ENCODE measurements around the gene DDT. TPM values are rescaled to one million over a fixed set of nuclear protein-coding genes. Genes with fewer than 3 reads are reported as not detected.

Gene DDT
- polyA plus RNA-seq, 2 of the 4 experiments (the other 2 are of a cell fraction), result 119 to 173 TPM

GRCh38 chr22:23925020-23925606 is 49.1 kb downstream of the DDT start:
- Histone ChIP-seq H3K4me2 (no peak overlapping the region), H3K4me3 (no peak overlapping the region), H3K4me1 (peaks cover 14% of the 10 kb centered on the region; the same call in 2 of the 3 replicates), H3K27ac (no peak overlapping the region), H3K9me3 (peaks cover 13% of the 10 kb centered on the region; the same call in 2 of the 3 replicates)
- ATAC-seq (no peak), DNase-seq (ENCODE audit: low read depth in 1 of 2, low spot score in 1 of 2) (no peak), FAIRE-seq (no peak)
- WGBS (ENCODE audit: missing lambda C conversion rate), result 72% methylated on average over 4 of the region's 6 CpGs
- TF ChIP-seq ATOH8 (CRISPR knock-in tag; IDR thresholded peaks at IDR 0.05; ENCODE audit: low read depth) (no peak), SMC3 (IDR thresholded peaks at IDR 0.05) (no peak), REST (IDR thresholded peaks at IDR 0.05) (no peak), HEYL (CRISPR knock-in tag; IDR thresholded peaks at IDR 0.05) (no peak), NFE2L2 (conservative IDR thresholded peaks at IDR 0.05; ENCODE audit: low read length) (no peak), EP300 (IDR thresholded peaks at IDR 0.05) (no peak), BHLHE40 (IDR thresholded peaks at IDR 0.05; ENCODE audit: low read depth, low read length) (no peak), KDM5A (IDR thresholded peaks at IDR 0.05) (no peak), RNF2 (IDR thresholded peaks at IDR 0.05; ENCODE audit: borderline replicate concordance, low read depth) (no peak), CTCF (IDR thresholded peaks at IDR 0.05) (no peak), MAFK (IDR thresholded peaks at IDR 0.05; ENCODE audit: partially characterized antibody) (no peak), TP53 (CRISPR knock-in tag; IDR thresholded peaks at IDR 0.05) (no peak), SREBF2 (IDR thresholded peaks at IDR 0.05) (no peak)
- ChIA-PET POLR2A (no interaction called here), CTCF (interaction anchor here (1.0 kb wide), 1 partner anchor 38 kb away, joined by 3 read pairs; no protein-coding TSS in a partner anchor)

- POLR2A ChIA-PET, result no interaction called here
- ATAC-seq, result no peak
Measured at GRCh38 chr22:23922921-23923320, 51.3 kb downstream of the DDT start.

More at GRCh38 chr22:23922921-23923320, 51.3 kb downstream of the DDT start:
- Histone ChIP-seq H3K9me3 (peaks cover 13% of the 10 kb centered on the region; the same call in 2 of the 3 replicates), H3K27ac (no peak overlapping the region), H3K4me3 (no peak overlapping the region), H3K4me1 (peaks cover 20% of the 10 kb centered on the region; the same call in 2 of the 3 replicates), H3K4me2 (no peak overlapping the region)
- 50% methylated on average over 2 of the region's 2 CpGs for WGBS (ENCODE audit: missing lambda C conversion rate)
- CTCF ChIA-PET, result interaction anchor here (1.3 kb wide), 1 partner anchor 10 kb away, joined by 3 read pairs; no protein-coding TSS in a partner anchor
- TF ChIP-seq MYC (IDR thresholded peaks at IDR 0.05; ENCODE audit: borderline replicate concordance, low read length), result no peak
- TF ChIP-seq EHMT2 (IDR thresholded peaks at IDR 0.05; ENCODE audit: low read depth), result no peak
- TF ChIP-seq FOSB (CRISPR knock-in tag; IDR thresholded peaks at IDR 0.05), result no peak
- no peak for TF ChIP-seq FOSL2 (IDR thresholded peaks at IDR 0.05)
- TF ChIP-seq FOSL2 (CRISPR knock-in tag; IDR thresholded peaks at IDR 0.05), result no peak
- TF ChIP-seq TP53 (CRISPR knock-in tag; IDR thresholded peaks at IDR 0.05), result no peak
- TF ChIP-seq RARB (CRISPR knock-in tag; IDR thresholded peaks at IDR 0.05), result no peak
- no peak for TF ChIP-seq NR3C1 (IDR thresholded peaks at IDR 0.05)
- no peak for TF ChIP-seq JUNB (IDR thresholded peaks at IDR 0.05)
- TF ChIP-seq JUN (IDR thresholded peaks at IDR 0.05), result no peak
- no peak for TF ChIP-seq SREBF2 (IDR thresholded peaks at IDR 0.05)
- no peak for TF ChIP-seq HOXA7 (CRISPR knock-in tag; IDR thresholded peaks at IDR 0.05)
- TF ChIP-seq HDAC2 (IDR thresholded peaks at IDR 0.05), result no peak
- TF ChIP-seq ZFP36 (IDR thresholded peaks at IDR 0.05; ENCODE audit: borderline replicate concordance, partially characterized antibody), result no peak
- no peak for FAIRE-seq
- no peak for DNase-seq (ENCODE audit: low read depth in 1 of 2, low spot score in 1 of 2)

All from A549 (cell line).